CD14-positive monocyte (primary cell): ENCODE data around the gene CDC42BPG. TPM values are rescaled to one million over a fixed set of nuclear protein-coding genes. Genes with fewer than 3 reads are reported as not detected.

ENCODE experiments used
- DNase-seq, 3 donors: peaks; one replicate each; pipeline ENCODE4 v3.0.0-alpha.2; 2011 to 2022
- H2AFZ ChIP-seq: 2 replicates; pipeline ENCODE4 v1.6.0; 2012; ENCODE audit warnings: mild to moderate bottlenecking, low read depth, low read length, inconsistent platforms; ENCODE audit not compliant: insufficient read depth, poor library complexity, severe bottlenecking
- H3K27ac ChIP-seq, 2 donors: 1 replicate in 1 of 2; 2 replicates in 1 of 2; pipeline ENCODE4 v1.5.1; 2012 to 2013; ENCODE audit warnings: low read length in 2 of 2, control low read depth in 1 of 2, inconsistent platforms in 1 of 2, low read depth in 1 of 2, mild to moderate bottlenecking in 1 of 2
- H3K27me3 ChIP-seq, 2 donors: one replicate each; pipeline versions ENCODE4 v1.6.0 to v1.6.1; 2011 to 2013; ENCODE audit warnings: low read length in 2 of 2; ENCODE audit not compliant: control insufficient read depth in 2 of 2, insufficient read depth in 2 of 2
- H3K36me3 ChIP-seq, 2 donors: replicated peaks in 1 of 2; 1 replicate in 1 of 2; 2 replicates in 1 of 2; pipeline versions ENCODE4 v1.5.1 to v1.6.1; 2012 to 2013; ENCODE audit warnings: low read length in 2 of 2, control low read depth in 1 of 2, inconsistent platforms in 1 of 2, mild to moderate bottlenecking in 1 of 2; ENCODE audit not compliant: insufficient read depth in 2 of 2, control insufficient read depth in 1 of 2
- H3K4me1 ChIP-seq, 2 donors: 1 replicate in 1 of 2; 2 replicates in 1 of 2; pipeline versions ENCODE4 v1.5.1 to v1.6.1; 2012 to 2013; ENCODE audit warnings: low read length in 2 of 2, control low read depth in 1 of 2, inconsistent platforms in 1 of 2, mild to moderate bottlenecking in 1 of 2, moderate library complexity in 1 of 2; ENCODE audit not compliant: insufficient read depth in 2 of 2, control insufficient read depth in 1 of 2
- H3K4me2 ChIP-seq: replicated peaks from 2 replicates; pipeline ENCODE3; 2012; ENCODE audit warnings: low read length, moderate library complexity, mild to moderate bottlenecking; ENCODE audit not compliant: poor library complexity, severe bottlenecking; ENCODE audit errors: extremely low read depth
- H3K4me3 ChIP-seq, 3 experiments: fragments of 200-600 bp in 1 of 3; sonication (generic) in 1 of 3; replicated peaks in 1 of 3; 1 replicate in 2 of 3; 2 replicates in 1 of 3; pipeline ENCODE4 v1.5.1; 2011 to 2013; ENCODE audit warnings: low read length in 3 of 3, mild to moderate bottlenecking in 3 of 3, control low read depth in 2 of 3, low read depth in 2 of 3, inconsistent platforms in 1 of 3, moderate library complexity in 1 of 3
- H3K79me2 ChIP-seq: 2 replicates; pipeline ENCODE4 v1.6.0; 2012; ENCODE audit warnings: mild to moderate bottlenecking, control low read depth, inconsistent platforms, low read length, moderate library complexity; ENCODE audit not compliant: insufficient read depth
- H3K9ac ChIP-seq: 2 replicates; pipeline ENCODE4 v1.6.0; 2017; ENCODE audit warnings: low read length, mild to moderate bottlenecking; ENCODE audit not compliant: insufficient read depth, poor library complexity, severe bottlenecking
- H3K9me3 ChIP-seq, 2 donors: replicated peaks in 1 of 2; 1 replicate in 1 of 2; 2 replicates in 1 of 2; pipeline versions ENCODE4 v1.5.1 to v1.6.1; 2012 to 2013; ENCODE audit warnings: low read length in 2 of 2, control low read depth in 1 of 2; ENCODE audit not compliant: control insufficient read depth in 1 of 2, insufficient read depth in 1 of 2
- H4K20me1 ChIP-seq: 2 replicates; pipeline ENCODE4 v1.6.0; 2012; ENCODE audit warnings: mild to moderate bottlenecking, low read length, control low read depth, moderate library complexity; ENCODE audit not compliant: insufficient read depth
- H3K27ac Mint-ChIP-seq, 7 donors: one replicate each; pipeline ENCODE4 v1.8.0; 2020; ENCODE audit warnings: mild to moderate bottlenecking in 7 of 7, mixed read lengths in 7 of 7, moderate library complexity in 6 of 7, inconsistent platforms in 2 of 7
- H3K27me3 Mint-ChIP-seq, 3 donors: one replicate each; pipeline ENCODE4 v1.8.0; 2021 to 2022; ENCODE audit warnings: low read depth in 3 of 3, mild to moderate bottlenecking in 3 of 3, mixed read lengths in 3 of 3, moderate library complexity in 3 of 3, inconsistent platforms in 1 of 3
- H3K36me3 Mint-ChIP-seq, 2 donors: one replicate each; pipeline ENCODE4 v1.8.0; 2020; ENCODE audit warnings: mixed read lengths in 2 of 2, inconsistent platforms in 1 of 2, mild to moderate bottlenecking in 1 of 2
- H3K4me1 Mint-ChIP-seq: one replicate; pipeline ENCODE4 v1.8.0; 2020; ENCODE audit warnings: mild to moderate bottlenecking, mixed read lengths
- H3K4me3 Mint-ChIP-seq, 2 donors: one replicate each; pipeline ENCODE4 v1.8.0; 2020; ENCODE audit warnings: mild to moderate bottlenecking in 2 of 2, mixed read lengths in 2 of 2, moderate library complexity in 1 of 2
- H3K9me3 Mint-ChIP-seq, 7 donors: one replicate each; pipeline ENCODE4 v1.8.0; 2020 to 2022; ENCODE audit warnings: mixed read lengths in 7 of 7, mild to moderate bottlenecking in 6 of 7, moderate library complexity in 6 of 7, inconsistent platforms in 2 of 7
- CTCF ChIP-seq: fragments of 200-600 bp; IDR thresholded peaks from one replicate; pipeline ENCODE4 v1.8.0; 2022; ENCODE audit warnings: antibody characterized with exemption, mild to moderate bottlenecking
- WGBS: methylation state at CpG from one replicate; pipeline ENCODE4 v1.1.5; 2013; ENCODE audit warnings: missing lambda C conversion rate; ENCODE audit not compliant: insufficient coverage; 5-methylcytosine and 5-hydroxymethylcytosine counted together
- intact Hi-C, 2 donors: fragments of 100-400 bp; cut with micrococcal nuclease; formaldehyde crosslinking; loops; one replicate each; pipeline versions ENCODE4 v1.15.0 to v1.15.1; 2023
- polyA plus RNA-seq, 3 donors: library from polyadenylated mRNA; depleted of rRNA in 1 of 3; unstranded in 2 of 3; stranded (reverse) in 1 of 3; fragments of 300-500 nt in 2 of 3; fragments of >200 nt in 1 of 3; fragmentation: Illumina TruSeq in 2 of 3; gene quantifications; 1 replicate in 2 of 3; 2 replicates in 1 of 3; pipeline ENCODE4 v1.2.3, GENCODE V29; 2012 to 2021

CDC42BPG gene
- polyA plus RNA-seq, 3 donors = 0.23 TPM; not detected in 2

- H3K27me3 Mint-ChIP-seq = peaks cover 0 to 17% (median 12%) of the 10 kb centered on the region in 3 donors
- H3K4me3 Mint-ChIP-seq = no peak overlapping the region
- H3K9ac ChIP-seq = no peak overlapping the region
- H3K36me3 ChIP-seq = peaks cover 16 to 17% of the 10 kb centered on the region in 2 donors
- intact Hi-C loops = loop anchor here in 1 of 2 donors (10.0 kb wide), 2 partner anchors 64 to 166 kb away; partner anchors contain the start of gene ARL2
- H4K20me1 ChIP-seq = peaks cover 31% of the 10 kb centered on the region
- peak in 1 of 3 donors; percentile 30 for DNase-seq
- no peak overlapping the region for H3K4me3 ChIP-seq
- H3K4me2 ChIP-seq = no peak overlapping the region
- no peak overlapping the region for H2AFZ ChIP-seq
- peaks cover 0 to 2% (median 0%) of the 10 kb centered on the region in 7 donors for H3K9me3 Mint-ChIP-seq
- H3K4me1 Mint-ChIP-seq = peaks cover 66% of the 10 kb centered on the region
- H3K4me1 ChIP-seq = peaks cover 53 to 75% of the 10 kb centered on the region in 2 donors
- no peaks in the 10 kb centered on the region for H3K9me3 ChIP-seq
- H3K79me2 ChIP-seq = peaks cover 3% of the 10 kb centered on the region
- 84% methylated on average over 12 of the region's 16 CpGs for WGBS
- no peak overlapping the region for H3K27ac Mint-ChIP-seq
- TF ChIP-seq CTCF = no peak
- no peak overlapping the region for H3K27ac ChIP-seq
- H3K27me3 ChIP-seq = peaks cover 0 to 7% of the 10 kb centered on the region in 2 donors
- peaks cover 25 to 26% of the 10 kb centered on the region in 2 donors for H3K36me3 Mint-ChIP-seq
These were observed 4.6 kb upstream of the CDC42BPG start for GRCh38 chr11:64848826-64849597.

- Mint-ChIP-seq H3K36me3 (peaks cover 18 to 23% of the 10 kb centered on the region in 2 donors), H3K27me3 (peaks cover 3 to 21% (median 18%) of the 10 kb centered on the region in 3 donors), H3K9me3 (peaks cover 0 to 2% (median 0%) of the 10 kb centered on the region in 7 donors), H3K4me3 (no peak overlapping the region), H3K4me1 (peaks cover 63% of the 10 kb centered on the region), H3K27ac (peak overlapping the region in 3 of 7 donors; percentile 15 to 80 (median 30))
- Histone ChIP-seq H3K27ac (no peak overlapping the region), H2AFZ (no peak overlapping the region), H3K36me3 (peaks cover 11% of the 10 kb centered on the region in 2 donors), H3K9me3 (no peaks in the 10 kb centered on the region), H3K4me1 (peaks cover 47 to 71% of the 10 kb centered on the region in 2 donors), H3K79me2 (no peaks in the 10 kb centered on the region), H3K4me2 (no peak overlapping the region), H4K20me1 (peaks cover 24% of the 10 kb centered on the region), H3K27me3 (peaks cover 0 to 10% of the 10 kb centered on the region in 2 donors), H3K9ac (no peak overlapping the region), H3K4me3 (no peak overlapping the region)
- intact Hi-C loops = loop anchor here in 1 of 2 donors (10.0 kb wide), 2 partner anchors 64 to 166 kb away; partner anchors contain the start of gene ARL2
- peak in 1 of 3 donors; percentile 31 for DNase-seq
- WGBS = 91% methylated on average over 4 of the region's 6 CpGs
- TF ChIP-seq CTCF = no peak
These were observed 3.9 kb upstream of the CDC42BPG start for GRCh38 chr11:64848214-64848825.
